Skin epidermis (tissue), 12 donors: ENCODE measurements around the gene AKT2.

Experiments
- H3K27ac ChIP-seq, 21 experiments: fragments of 200-600 bp; sonication (generic) in 11 of 21; one replicate each; pipeline ENCODE4 v1.5.0; 2020; ENCODE audit warnings: mild to moderate bottlenecking in 3 of 21, inconsistent platforms in 2 of 21, moderate library complexity in 2 of 21
- H3K4me3 ChIP-seq, 7 experiments: fragments of 200-600 bp; sonication (generic) in 2 of 7; one replicate each; pipeline ENCODE4 v1.5.0; 2020; ENCODE audit warnings: inconsistent platforms in 2 of 7, mild to moderate bottlenecking in 2 of 7, moderate library complexity in 1 of 7

AKT2 gene

DNA sequence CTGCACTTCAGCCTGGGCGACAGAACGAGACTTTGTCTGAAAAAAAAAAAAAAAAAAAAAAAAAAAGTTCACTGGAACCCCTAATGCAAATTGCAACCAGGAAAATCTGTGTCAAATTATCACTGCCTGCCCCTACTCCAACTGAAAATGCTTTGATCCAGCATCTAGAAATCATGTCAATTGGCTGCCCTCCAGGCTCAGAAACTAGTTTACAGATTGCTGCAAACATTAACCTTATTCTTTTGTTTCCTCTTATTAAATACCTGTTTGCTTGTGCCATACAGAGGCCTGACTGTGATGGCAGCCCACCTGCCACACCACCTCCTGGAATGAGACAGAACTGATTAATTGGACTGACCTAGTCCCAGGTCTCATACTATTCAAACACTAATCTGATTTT lies 18.6 kb upstream of the AKT2 start:
- peak overlapping the region in 4 of 21 experiments; percentile 17 to 65 (median 25) for H3K27ac ChIP-seq
- no peak overlapping the region for H3K4me3 ChIP-seq

DNA sequence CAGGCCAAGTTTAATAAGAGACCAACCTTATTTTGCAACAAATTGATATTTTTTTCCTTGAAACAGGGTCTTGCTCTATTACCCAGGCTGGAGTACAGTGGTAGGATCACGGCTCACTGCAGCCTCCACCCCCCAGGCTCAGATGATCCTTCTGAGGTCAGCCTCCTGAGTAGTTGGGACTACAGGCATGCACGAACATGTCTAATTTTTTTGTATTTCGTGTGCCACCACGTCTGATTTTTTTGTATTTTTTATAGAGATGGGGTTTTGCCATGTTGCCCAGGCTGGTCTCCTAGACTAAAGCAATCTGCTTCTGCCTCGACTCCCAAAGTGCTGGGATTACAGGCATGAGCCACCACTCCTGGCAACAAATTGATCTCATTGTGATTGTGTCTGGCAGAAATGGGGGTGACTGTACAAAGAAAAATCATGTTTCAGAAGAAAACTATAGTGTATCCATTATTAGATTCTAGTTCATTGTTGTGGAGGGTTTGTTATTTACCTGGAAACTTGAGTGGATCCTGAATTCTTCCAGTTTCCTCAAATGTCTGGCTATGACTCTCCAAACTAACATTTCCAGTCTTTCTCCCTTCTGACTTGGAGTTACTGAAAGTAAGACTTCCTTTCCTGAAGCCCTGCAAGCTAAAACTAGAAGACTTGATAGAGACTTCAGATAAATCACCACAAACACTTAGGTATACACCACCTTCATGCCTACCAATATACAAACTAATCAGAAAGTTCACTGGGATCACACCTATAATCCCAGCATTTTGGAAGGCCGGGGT lies 17.3 kb upstream of the AKT2 start:
- H3K27ac ChIP-seq: peak overlapping the region in 9 of 21 experiments; percentile 21 to 66 (median 45)

DNA sequence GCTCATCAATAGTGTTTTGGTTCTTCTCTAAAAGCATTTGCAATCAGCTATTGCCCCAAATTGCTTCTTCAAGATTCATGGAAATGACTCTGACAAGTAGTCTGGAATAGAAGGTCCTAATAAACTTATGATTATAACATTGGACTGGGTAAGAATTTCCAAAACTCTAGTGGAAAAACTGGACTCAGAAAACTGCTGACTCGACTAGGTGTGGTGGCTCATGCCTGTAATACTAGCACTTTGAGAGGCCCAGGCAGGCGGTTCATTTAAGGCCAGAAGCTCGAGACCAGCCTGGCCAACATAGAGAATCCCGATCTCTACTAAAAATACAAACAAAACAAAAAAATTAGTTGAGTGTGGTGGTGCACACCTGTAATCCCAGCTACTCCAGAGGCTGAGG lies 15.5 kb upstream of the AKT2 start:
- Histone ChIP-seq H3K27ac (no peak overlapping the region), H3K4me3 (no peak overlapping the region)

More for the DNA sequence above, 17.3 kb upstream of the AKT2 start:
- H3K4me3 ChIP-seq: no peak overlapping the region

DNA sequence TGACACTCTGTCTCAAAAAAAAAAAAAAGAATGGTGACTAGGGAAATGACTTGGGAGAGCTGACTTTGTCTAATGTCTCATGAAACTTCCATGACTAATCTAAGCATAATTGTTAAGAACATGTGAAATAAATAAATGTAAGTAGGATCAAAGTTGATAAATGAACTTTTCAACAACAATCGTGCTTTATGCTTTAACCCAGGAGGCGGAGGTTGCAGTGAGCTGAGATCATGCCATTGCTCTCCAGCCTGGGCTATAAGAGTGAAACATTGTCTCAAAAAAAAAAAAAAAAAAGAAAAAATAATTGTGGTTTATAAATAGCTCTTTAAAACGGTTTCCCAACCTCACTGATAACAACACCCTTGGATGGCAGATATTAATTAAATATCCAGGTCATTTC lies 12.9 kb upstream of the AKT2 start:
- Histone ChIP-seq H3K4me3 (no peak overlapping the region), H3K27ac (no peak overlapping the region)

DNA sequence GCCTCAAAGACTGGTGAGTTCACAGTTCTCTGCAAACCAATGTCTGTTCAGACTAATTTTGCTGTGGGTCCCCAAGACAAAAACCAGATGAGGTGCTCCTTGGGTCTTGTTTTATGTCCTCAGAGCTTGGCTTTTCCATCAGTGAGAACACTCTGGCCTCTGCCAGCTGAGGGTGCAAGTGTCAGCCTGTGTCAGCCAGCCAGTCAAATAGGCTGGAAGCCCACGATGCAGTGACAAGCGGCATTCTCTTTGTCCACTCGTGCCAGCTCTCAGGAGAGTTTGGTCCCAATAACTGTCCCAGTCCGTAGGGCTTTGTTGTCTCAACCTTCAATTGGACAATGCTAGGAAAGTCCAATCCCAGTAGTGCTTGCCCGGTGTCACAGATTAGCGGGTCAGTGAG lies 9.4 kb upstream of the AKT2 start:
- Histone ChIP-seq H3K27ac (no peak overlapping the region), H3K4me3 (no peak overlapping the region)

DNA sequence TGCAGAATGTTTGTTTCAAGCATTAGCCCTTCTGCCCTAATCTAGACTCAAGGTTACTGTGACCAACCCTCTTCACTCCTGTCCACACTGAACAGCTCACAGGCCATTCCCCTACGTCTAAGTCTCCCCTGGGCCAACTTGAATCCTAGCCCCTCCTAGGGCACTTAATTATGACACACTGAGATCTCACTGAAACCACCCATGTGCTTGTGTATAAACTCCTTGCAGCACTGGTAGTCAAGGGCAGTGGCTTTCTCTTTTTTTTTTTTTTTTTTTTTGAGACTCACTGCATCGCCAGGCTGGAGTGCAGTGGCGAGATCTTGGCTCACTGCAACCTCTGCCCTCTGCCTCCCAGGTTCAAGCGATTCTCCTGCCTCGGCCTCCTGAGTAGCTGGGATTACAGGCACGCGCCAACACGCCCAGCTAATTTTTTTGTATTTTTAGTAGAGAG lies 1.9 kb upstream of the AKT2 start:
- H3K27ac ChIP-seq: peak overlapping the region in 10 of 21 experiments; percentile 59 to 100 (median 98)
- H3K4me3 ChIP-seq: no peak overlapping the region

DNA sequence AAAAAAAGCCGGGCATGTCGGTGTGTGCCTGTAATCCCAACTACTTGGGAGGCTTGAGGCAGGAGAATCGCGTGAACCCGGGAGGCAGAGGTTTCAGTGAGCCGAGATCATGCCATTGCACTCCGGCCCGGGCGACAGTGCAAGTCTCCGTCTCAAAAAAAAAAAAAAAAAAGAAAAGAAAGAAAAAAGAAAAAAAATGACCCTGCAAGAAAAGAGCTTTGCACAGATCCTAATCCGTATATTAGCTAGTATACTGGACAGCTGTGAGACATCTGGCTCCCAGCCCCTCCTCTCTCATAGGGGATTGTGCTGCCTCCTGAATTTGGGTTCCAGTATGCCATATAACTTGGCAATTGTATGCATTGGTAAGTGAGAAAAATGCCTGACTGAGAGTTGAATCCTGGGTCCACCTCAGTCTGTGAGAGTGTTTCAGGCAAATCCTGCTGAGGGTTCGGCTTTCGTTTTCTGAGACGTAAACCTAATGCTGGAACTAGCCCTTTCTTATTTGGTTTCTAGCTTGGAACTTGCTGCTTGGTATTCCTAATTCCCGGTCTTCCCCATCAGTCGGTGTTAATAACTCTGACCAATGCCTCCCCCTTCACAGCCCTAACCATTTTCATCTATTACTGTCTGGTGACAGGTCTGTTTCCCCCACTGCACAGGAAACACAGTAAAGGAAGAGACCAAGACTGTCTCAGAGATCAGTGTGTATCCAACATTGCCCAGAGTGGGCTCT lies 1.3 kb upstream of the AKT2 start:
- Histone ChIP-seq H3K27ac (peak overlapping the region in 18 of 21 experiments; percentile 30 to 100 (median 98)), H3K4me3 (peak overlapping the region in 1 of 7 experiments; percentile 96)

DNA sequence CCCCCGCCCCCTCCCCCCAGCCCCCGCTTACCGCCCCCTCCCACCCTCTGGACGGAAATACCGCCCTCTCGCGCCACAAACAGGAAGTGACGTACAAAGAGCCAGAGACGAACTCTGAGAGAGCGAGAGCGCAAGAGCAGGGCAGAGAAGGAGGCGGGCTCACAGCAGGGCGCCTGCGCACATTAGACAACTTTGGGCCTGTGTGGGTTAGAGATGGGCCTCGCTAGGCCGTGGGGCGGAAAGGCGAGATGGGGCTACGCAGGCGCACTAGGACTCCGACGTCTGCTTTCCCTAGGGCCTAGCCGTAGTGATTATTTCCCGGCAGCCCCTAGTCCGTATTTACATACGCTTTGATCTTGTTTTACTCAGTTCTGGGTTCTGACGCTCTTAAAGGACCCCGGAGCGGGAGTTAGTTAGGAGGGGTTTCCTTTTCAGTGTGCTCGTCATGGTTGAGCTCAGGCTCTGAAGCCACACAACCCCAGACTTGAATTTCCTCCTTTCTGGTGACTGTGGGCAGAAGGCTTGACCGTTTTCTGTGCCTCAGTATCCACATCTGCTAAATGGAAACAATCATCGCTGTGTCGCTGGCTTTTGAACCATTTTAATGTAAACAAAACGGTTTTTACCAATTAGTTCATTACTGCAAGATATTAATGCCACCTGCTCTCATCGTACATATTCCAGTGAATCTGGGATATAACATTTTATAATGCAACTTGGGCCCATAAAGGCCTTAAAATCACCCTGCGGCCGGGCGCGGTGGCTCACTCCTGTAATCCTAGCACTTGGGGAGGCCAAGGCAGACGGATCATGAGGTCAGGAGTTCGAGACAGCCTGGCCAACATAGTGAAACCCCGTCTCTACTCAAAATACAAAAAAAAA lies 449 bp upstream of the AKT2 start:
- peak overlapping the region; percentile 84 to 97 (median 94) for H3K4me3 ChIP-seq
- H3K27ac ChIP-seq: peak overlapping the region; percentile 91 to 100 (median 98)

DNA sequence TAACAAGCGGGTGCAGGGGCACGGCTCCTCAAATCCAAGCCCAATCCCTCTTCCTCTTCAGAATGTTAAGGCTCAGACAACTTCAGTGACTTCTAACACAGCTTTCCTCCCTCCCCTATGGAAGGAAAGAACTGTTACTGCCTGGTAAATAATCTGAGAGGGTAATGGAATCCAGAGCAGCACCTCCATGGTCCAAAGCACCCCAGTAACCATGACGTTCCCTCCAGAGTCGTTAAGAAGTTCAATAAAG lies 969 bp downstream of the AKT2 start:
- Histone ChIP-seq H3K4me3 (peak overlapping the region; percentile 84 to 97 (median 94)), H3K27ac (peak overlapping the region in 20 of 21 experiments; percentile 91 to 100 (median 98))

DNA sequence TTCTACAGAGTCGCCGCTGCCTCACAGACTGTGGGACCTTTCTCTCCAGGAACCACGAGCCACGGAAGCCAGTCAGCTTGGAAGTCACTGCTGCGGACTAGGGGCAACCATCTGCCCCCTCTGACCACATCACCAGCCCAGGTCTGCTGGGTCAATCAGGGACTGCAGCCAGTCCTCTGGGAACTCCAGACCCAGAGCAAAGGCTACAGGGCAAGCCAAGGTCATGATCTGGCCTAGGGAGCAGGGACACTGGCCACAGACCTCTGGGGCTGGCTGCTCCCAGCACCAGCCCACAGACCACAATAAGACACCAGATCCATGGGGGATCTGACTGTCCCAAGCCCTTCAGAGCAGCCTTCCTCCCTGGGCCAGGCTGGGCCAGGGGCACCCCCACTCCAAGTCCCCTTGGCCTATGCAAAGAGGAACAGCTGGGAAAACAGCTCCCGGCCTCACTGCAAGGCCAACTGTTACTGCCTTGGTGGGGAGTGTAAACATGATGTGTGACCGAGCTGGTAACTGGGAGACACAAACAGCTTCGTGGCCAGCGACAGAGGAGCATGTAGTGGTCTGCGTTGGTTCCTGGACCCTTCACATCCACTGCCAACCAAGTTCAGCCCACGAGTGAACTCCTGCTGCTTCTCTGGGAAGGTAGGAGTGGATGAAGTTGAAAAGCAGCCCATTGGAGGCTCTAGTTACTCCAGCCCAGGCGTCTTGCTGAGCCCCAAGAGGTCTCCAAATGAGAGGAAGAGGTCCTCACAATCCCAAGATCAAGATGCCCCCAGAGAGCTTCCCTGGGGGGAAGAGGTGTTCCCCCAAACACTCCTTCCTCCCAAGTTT lies 1.5 kb downstream of the AKT2 start:
- Histone ChIP-seq H3K27ac (peak overlapping the region in 19 of 21 experiments; percentile 91 to 100 (median 98)), H3K4me3 (peak overlapping the region in 6 of 7 experiments; percentile 84 to 97 (median 94))

DNA sequence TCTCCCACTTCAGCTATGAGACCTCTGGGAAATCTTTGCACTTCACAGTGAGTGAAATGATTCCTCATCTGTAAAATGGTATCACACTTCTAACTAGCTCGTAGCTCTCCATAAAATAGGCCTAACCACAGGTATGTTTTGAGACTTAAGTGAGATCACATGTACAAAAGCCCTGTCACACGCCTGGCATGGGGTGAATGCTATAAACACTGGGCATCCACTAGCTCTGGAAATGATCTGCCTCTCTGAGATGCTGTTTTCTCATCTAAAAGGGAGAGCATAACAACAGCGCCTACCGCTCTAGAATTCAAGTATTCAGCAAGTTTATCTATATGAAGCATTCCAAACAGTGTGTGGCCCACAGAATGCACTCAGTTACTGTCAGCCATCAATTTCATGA lies 2.2 kb downstream of the AKT2 start:
- Histone ChIP-seq H3K4me3 (no peak overlapping the region), H3K27ac (peak overlapping the region in 8 of 21 experiments; percentile 16 to 100 (median 98))

DNA sequence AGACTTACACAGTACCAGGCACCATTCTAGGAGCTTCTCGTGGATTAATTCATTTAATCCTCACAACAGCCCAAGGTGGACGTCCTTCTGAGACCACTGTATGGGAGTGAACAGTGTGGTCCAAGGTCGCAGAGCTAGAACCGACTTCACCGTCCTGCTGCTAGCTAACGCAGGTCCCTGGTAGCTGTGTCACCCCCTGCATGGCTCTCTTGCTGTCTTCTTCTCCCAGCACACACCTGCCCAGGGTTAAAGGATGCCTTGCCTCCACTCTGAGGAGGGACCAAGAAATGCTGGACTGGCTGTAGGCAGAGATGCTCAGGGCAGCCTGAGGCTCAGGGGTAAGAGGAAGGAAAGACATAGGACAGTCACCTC lies 3.0 kb downstream of the AKT2 start:
- no peak overlapping the region for H3K4me3 ChIP-seq
- peak overlapping the region in 7 of 21 experiments; percentile 3 to 100 (median 68) for H3K27ac ChIP-seq

DNA sequence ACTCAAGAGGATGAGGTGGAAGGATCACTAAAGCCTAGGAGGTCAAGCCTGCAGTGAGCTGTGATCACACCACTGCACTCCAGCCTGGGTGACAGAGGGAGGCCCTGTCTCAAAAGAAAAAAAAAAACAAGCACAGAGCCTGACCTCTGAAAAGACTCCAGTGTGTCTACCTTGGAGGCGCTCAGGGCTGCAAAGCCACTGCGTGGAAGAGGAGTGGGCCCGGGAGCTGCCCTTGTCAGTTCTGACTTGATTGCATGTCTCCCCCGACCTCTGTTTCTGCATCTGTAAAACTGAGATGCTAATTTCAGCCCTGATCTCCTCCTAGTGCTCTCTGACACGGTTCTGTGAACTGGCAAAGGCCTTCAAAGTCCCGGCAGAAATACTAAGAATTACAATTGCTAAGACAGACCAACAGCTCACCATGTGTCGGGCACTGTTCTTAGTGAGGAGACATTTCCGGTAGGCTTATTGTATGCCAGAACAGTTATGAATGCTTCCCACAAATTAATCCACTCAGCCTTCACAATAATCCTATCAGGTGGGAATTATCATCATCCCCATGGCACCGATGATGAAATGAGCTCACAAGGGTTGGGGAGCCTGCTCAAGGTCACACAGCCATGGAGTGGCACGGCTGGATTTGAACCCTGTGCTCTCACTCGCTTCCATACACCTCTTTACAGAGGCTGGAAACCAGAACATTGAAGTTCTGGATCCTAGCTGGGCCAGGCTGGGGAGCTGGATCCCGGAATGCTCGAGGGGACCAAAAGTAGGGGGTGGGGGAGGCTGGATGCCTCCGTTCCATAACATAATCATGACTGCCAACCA lies 3.5 kb downstream of the AKT2 start:
- Histone ChIP-seq H3K4me3 (no peak overlapping the region), H3K27ac (peak overlapping the region in 7 of 21 experiments; percentile 45 to 100 (median 72))

DNA sequence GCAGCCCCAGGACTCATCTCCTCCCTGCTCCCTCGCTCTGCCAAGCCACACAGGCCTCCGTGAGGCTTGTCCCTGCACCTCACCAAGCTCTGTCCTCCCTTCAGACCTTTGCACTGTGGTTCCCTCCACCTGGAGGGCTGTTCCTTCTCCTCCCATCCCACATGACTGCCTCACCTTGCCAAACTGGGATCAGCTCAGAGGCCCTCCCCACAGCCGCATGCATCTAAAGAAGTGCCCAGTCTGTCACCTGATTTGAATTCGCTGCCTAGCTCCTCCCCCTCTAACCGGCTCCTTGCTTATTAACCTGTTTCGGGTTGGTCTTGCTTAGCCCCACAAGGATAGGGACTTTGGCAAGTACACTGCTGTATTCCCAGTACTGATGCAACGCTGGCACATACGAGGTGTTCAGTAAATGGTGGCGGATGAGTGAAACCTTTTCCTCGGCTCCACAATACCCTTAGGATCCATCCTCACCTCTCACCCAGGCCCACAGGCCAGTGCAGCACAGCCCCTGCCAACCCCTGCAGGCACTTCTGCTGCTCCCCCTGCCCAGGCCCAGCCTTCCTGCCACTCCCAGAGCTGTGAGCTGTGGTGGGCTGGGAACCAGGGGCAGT lies 4.4 kb downstream of the AKT2 start:
- no peak overlapping the region for H3K4me3 ChIP-seq
- peak overlapping the region in 14 of 21 experiments; percentile 7 to 100 (median 70) for H3K27ac ChIP-seq

DNA sequence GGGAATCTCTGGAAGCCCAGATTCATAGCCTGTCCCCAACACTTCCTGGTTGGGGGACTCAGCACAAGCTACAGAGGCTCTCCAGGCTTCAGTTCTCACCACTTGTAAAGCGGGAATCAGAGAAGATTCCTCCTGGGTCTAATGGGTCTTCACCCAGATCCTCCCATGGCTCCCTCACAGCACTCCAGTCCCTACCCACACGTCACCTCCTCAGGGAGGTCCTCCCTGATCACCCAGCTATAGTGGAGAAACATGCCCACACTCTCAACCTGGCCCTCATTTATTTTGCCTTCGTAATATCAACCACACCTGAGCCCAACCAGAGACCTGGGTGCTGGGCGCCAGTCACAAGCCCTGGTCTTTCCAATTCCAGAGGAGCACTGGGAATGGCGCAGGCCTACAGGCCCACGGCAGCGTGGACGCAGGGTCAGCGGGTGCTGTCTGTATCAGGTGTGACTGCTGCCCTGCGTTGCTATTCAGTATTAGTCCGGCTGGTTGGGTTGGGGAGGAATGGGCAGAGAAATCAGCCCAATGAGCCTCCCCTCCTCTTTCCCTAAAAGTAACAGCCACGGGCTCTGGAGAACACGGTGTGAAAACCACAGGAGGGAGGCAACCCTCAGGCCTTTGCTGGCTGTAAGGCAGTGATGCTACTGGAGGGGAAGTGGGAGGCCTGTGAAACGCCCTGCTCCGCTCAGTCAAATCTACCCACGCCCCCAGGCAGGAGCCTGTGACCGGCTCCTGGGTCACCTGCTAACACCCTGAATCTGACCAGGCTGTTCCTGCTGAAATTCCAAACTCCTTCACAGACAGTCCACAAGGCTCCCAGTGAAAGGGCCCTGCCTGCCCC lies 5.2 kb downstream of the AKT2 start:
- Histone ChIP-seq H3K4me3 (no peak overlapping the region), H3K27ac (peak overlapping the region in 16 of 21 experiments; percentile 7 to 100 (median 67))

DNA sequence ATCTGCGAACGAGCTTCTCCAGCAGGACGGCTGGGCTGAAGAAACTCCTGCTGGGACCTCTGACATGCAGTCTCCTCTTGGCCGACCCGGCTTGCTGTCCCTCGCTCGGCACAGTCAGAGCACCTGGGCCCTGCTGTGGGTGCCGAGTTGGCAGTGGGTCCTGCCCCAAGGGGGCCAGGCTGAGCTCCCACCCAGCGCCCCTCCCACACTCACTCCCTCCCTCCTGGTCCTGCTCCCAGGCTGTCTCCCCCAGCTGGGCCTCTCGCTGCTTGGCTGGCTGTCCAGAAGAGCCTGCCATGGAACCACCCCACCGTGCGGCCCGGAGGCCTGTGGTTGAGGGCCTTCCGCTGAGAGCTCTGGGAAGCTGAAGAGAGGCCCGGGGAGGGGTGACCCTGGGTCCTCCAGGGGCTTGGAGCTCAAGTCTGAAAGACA lies 6.0 kb downstream of the AKT2 start:
- Histone ChIP-seq H3K4me3 (peak overlapping the region in 2 of 7 experiments; percentile 3 to 16), H3K27ac (peak overlapping the region in 20 of 21 experiments; percentile 7 to 100 (median 64))
